HT-29 (cell line): Measurements from ENCODE around the gene EFCAB14. TPM values are rescaled to one million over a fixed set of nuclear protein-coding genes. Genes with fewer than 3 reads are reported as not detected.
"Not testable (repeated sequence)": the region's sequence is repeated elsewhere in the genome, so short reads cannot be mapped to it uniquely, and the experiment has no call there.

Experiments
- DNase-seq: peaks from one replicate; pipeline ENCODE4 v3.0.0-alpha.2; 2015; ENCODE audit warnings: low spot score
- total RNA-seq: library from RNA; depleted of rRNA; stranded (reverse); fragments of >200 nt; shearing (Covaris generic); gene quantifications from 2 replicates; pipeline ENCODE4 v1.2.3, GENCODE V29; 2014

The EFCAB14 gene
- total RNA-seq, 1 experiment from 2014 or later = 42.6 TPM

DNA sequence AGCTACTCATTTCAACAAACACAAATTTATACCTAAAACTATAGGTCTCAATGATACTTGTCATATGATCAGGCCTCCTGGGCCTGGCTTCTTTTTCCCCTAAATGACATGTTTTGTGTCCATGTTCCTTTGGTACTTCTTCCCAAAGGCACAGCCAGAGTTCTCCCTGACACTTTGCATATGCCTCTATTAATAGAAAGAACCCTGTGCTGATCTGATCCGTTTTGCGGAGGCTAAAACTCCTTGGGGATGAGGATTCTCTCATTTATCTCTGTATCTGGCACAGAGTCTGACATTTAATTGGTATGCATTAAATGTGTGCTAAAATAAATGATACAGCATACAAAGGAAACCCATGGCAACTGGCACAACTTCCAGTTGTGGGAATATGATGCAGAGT, 62.3 kb downstream of the EFCAB14 start:
- DNase-seq = no peak

DNA sequence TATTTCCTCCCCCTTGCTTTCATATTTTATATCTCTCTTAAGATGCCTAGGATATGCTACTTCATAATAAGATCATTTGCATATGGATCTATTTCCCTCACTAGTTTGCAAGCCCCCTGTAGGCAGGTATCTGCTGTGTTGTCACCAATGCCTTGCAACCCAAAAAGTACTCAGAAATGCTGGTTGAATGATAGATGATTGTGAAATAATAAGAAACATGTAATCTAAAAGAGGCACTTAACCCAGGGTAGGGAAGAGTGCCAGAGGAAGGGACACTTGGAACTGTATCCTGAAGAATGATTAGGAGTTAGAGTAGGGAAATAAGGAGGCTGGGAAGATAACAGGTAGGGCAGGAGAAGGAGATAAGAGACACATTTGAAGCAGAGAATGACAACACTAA, 63.1 kb downstream of the EFCAB14 start:
- DNase-seq = no peak

DNA sequence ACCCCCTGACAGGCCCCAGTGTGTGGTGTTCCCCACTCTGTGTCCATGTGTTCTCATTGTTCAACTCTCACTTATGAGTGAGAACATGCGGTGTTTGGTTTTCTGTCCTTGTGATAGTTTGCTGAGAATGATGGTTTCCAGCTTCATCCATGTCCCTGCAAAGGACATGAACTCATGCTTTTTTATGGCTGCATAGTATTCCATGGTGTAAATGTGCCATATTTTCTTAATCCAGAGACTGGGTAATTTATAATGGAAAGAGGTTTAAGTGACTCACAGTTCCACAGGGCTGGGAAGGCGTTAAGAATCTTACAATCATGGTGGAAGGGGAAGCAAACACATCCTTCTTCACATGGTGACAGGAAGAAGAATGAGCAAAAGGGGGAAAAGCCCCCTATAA, 64.2 kb downstream of the EFCAB14 start:
- DNase-seq = not testable (repeated sequence)

- DNase-seq = no peak
Observed at GRCh38 chr1:46654012-46654411, 64.9 kb downstream of the EFCAB14 start.

DNA sequence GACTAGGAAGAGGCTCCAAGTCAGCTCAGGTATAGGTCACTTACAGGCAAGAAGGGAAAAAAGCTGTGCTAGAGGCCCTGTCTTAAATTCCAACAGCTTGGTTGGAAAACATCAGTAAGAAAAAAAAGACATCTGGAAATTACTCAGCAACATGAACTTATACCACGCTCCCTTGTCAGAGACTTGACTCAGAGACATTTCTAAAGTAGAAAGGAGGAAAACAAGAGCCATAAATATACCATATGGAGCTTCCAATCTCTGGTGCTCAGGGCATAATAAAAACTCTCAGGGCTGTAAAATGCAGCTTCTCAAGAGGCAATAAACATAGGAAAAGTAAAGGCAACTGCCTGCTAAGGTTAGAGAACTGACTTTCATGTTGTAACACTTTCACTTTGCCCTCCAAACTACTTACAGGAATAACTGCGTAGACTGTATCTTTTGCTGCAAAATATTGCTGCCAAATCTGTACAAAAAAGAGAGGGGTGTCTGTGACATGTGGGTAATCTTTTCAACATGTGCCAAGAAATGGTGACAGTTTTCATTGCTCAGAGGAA, 65.4 kb downstream of the EFCAB14 start:
- no peak for DNase-seq

DNA sequence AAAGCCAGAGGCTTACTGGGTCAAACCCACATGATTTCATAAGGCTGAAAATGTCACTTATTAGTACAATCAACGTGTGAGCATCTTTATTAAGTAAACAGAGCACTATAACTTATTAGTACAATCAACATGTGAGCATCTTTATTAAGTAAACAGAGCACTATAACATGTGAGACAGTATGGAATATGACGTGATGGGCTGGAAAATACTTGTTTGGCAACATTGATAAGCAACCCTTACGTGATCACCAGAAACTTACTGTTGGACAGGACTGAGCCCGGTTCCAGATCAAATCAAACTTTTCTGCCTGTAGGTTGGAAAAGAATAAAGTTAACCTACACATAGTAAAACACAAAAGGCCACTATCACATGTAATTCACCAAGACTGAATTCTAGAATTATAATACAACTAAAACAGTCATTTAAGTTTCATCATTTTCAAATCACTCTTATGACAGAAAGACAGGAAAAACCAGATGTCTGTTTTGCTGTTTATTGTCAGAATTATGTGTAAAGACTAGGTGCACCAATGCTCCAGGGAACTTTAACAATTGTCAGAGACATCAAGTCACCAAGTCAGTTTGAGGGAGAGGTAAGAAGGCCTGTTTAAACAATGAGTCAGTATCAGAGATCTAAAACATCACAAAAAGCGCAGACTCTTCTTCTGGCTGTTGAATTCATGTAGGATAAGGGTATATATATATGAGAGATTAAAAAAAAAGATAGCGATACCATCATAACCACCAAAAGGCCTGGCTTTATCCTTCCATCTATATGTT, 66.4 kb downstream of the EFCAB14 start:
- no peak for DNase-seq

- DNase-seq = not testable (repeated sequence)
Observed at GRCh38 chr1:46651152-46651551, 67.8 kb downstream of the EFCAB14 start.

DNA sequence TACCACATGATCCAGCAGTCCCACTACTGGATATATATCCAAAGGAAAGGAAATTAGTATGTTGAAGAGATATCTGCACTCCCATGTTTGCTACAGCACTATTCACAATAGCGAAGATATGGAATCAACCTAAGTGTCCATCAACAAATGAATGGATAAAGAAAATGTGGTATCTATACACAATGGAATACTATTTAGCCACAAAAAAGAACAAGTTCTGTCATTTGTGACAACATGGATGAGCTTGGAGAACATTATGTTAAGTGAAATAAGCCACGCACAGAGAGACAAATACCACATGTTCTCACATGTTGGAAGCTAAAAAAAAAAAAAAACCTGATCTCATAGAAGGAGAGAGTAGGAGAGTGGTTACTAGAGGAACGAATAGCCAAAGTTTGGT, 68.4 kb downstream of the EFCAB14 start:
- no peak for DNase-seq

DNA sequence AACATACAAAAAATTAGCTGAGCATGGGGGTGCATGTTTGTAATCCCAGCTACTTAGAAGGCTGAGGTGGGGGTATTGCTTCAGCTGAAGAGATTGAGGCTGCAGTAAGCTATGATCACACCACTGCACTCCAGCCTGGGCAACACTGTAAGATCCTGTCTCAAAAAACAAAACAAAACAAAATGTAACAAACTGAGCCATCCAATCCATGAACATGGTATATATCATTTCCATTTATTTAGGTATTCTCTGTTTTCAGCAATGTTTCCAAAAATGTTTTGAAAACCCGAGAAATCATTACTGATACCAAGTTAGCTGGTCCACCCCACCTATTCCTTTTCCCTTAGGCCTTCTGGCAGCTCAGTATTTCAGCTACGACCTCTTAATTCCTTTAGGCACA, 69.2 kb downstream of the EFCAB14 start:
- DNase-seq = no peak

DNA sequence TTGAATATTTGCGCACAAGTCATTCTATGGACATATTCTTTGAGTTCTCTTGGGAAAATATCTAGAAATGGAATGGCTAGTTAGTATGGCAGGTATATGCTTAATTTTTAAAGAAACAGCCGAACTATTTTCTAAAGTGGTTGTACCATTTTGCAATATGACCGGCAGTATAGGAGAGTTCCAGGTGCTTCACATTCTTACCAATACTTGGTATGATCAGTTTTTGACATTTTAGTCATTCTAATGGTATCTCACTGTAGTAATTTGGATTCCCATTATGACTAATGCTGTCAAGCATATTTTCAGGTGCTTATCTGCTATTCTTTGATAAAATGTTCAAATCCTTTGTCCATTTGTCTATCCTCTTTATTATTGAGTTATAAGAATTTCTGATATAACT, 71.3 kb downstream of the EFCAB14 start:
- no peak for DNase-seq

GRCh38 chr1:46646844-46647243, 72.1 kb downstream of the EFCAB14 start:
- DNase-seq = no peak

DNA sequence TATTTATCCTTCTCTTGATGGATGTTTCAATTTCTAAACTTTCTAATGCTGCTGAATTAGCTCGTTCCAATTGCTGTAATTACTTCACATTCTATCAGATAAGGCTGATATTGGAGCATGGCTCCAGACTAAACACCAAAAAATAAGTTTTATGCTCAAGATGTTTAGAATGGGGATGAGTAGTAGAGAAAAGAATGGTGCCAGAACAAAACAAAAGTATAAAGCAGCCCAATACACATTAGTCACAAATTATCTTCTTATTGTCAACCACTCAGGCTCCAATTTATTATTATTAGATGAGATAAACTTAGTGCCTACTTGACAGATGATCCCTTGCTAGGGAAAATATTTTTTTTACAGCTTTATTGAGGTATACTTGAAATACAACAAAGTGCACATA, 72.6 kb downstream of the EFCAB14 start:
- DNase-seq = no peak

- no peak for DNase-seq
Observed at GRCh38 chr1:46645815-46646214, 73.1 kb downstream of the EFCAB14 start.

- DNase-seq = peak; percentile 56
Observed at GRCh38 chr1:46643368-46643775, 75.5 kb downstream of the EFCAB14 start.

DNA sequence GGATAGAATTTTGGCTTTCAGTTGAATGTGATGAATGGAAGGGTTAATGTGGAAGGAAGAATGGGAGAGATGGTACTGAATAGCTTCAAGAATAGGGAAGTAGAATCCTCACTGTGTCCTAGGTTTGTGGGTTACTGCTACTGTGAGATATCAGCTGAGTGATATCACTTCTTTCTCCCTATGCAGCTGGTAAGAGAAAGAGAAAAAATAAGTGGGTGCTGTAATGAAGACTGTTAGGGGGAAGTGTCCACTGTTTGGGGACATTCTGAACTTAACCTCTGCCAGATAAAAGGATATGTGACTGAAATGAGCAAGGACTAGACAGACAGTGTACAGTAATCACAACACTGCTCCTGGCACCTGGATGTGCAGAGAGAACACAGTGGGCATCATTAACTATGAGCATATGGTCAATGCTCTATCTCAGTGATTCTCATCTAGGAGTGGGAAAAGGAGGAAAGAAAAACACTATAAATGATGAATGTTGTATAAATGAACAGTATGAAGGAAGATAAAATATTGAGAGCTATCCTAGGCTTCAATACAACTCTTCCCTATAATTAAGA, 76.7 kb downstream of the EFCAB14 start:
- DNase-seq = no peak

GRCh38 chr1:46639547-46639946, 79.4 kb downstream of the EFCAB14 start:
- DNase-seq = no peak

- peak; percentile 37 for DNase-seq
Observed at GRCh38 chr1:46638921-46639320, 80.0 kb downstream of the EFCAB14 start.

GRCh38 chr1:46637444-46638083, 81.3 kb downstream of the EFCAB14 start:
- DNase-seq = no peak

GRCh38 chr1:46635205-46635604, 83.7 kb downstream of the EFCAB14 start:
- DNase-seq = no peak

- DNase-seq = peak; percentile 5
Observed at GRCh38 chr1:46630719-46631118, 88.2 kb downstream of the EFCAB14 start.
